Measurements from ENCODE around the gene CCKAR. TPM values are rescaled to one million over a fixed set of nuclear protein-coding genes. Genes with fewer than 3 reads are reported as not detected.

CCKAR gene
- total and polyA plus RNA-seq, 2 experiments from 2014 or later: 0.77 TPM; not detected in 1

- H3K4me3 ChIP-seq: no peak overlapping the region
- no peaks in the 10 kb centered on the region for H3K4me1 ChIP-seq (ENCODE audit: insufficient read depth)
- DNase-seq (ENCODE audit: low spot score): no peak
- H3K27me3 ChIP-seq: no peaks in the 10 kb centered on the region
- WGBS (ENCODE audit: low lambda C conversion rate, missing lambda C conversion rate): 90% methylated on average over 9 of the region's 9 CpGs
- no peaks in the 10 kb centered on the region for H4K20me1 ChIP-seq (ENCODE audit: insufficient read depth, poor library complexity, severe bottlenecking)
- H3K79me2 ChIP-seq: no peaks in the 10 kb centered on the region
- TF ChIP-seq EZH2phosphoT487 (IDR thresholded peaks at IDR 0.05; ENCODE audit: low read depth, severe bottlenecking, unreplicated experiment) (no peak), EZH2 (IDR thresholded peaks at IDR 0.05; ENCODE audit: borderline replicate concordance) (no peak), CTCF (IDR thresholded peaks at IDR 0.05; ENCODE audit: poor library complexity) (no peak)
- H3K4me2 ChIP-seq: no peak overlapping the region
- H3K9me2 ChIP-seq (replicated peaks; ENCODE audit: insufficient read depth): no peaks in the 10 kb centered on the region
- no peaks in the 10 kb centered on the region for H3K36me3 ChIP-seq (replicated peaks; ENCODE audit: insufficient read depth, low read depth)
- no peak overlapping the region for H2AFZ ChIP-seq
- H3K27ac ChIP-seq: no peak overlapping the region
- no peaks in the 10 kb centered on the region for H3K9me3 ChIP-seq (ENCODE audit: low read depth)
Observed at GRCh38 chr4:26468283-26468949, 21.9 kb downstream of the CCKAR start.

GRCh38 chr4:26467724-26468123 is 22.6 kb downstream of the CCKAR start:
- no peak overlapping the region for H3K4me2 ChIP-seq
- H3K79me2 ChIP-seq: no peaks in the 10 kb centered on the region
- no peak for DNase-seq (ENCODE audit: low spot score)
- no peaks in the 10 kb centered on the region for H4K20me1 ChIP-seq (ENCODE audit: insufficient read depth, poor library complexity, severe bottlenecking)
- WGBS (ENCODE audit: low lambda C conversion rate, missing lambda C conversion rate): 44% methylated on average over 1 of the region's 1 CpG
- H3K27ac ChIP-seq: no peak overlapping the region
- H3K9me2 ChIP-seq (replicated peaks; ENCODE audit: insufficient read depth): no peaks in the 10 kb centered on the region
- H3K9me3 ChIP-seq (ENCODE audit: low read depth): no peaks in the 10 kb centered on the region
- no peak for TF ChIP-seq EZH2 (IDR thresholded peaks at IDR 0.05; ENCODE audit: borderline replicate concordance)
- no peak for TF ChIP-seq CTCF (IDR thresholded peaks at IDR 0.05; ENCODE audit: poor library complexity)
- no peak for TF ChIP-seq EZH2phosphoT487 (IDR thresholded peaks at IDR 0.05; ENCODE audit: low read depth, severe bottlenecking, unreplicated experiment)
- no peaks in the 10 kb centered on the region for H3K4me1 ChIP-seq (ENCODE audit: insufficient read depth)
- no peak overlapping the region for H3K4me3 ChIP-seq
- no peaks in the 10 kb centered on the region for H3K27me3 ChIP-seq
- no peak overlapping the region for H2AFZ ChIP-seq
- no peaks in the 10 kb centered on the region for H3K36me3 ChIP-seq (replicated peaks; ENCODE audit: insufficient read depth, low read depth)

GRCh38 chr4:26466578-26467270 is 23.6 kb downstream of the CCKAR start:
- no peak overlapping the region for H3K4me2 ChIP-seq
- no peak overlapping the region for H2AFZ ChIP-seq
- H3K9me2 ChIP-seq (replicated peaks; ENCODE audit: insufficient read depth): no peaks in the 10 kb centered on the region
- no peaks in the 10 kb centered on the region for H3K4me1 ChIP-seq (ENCODE audit: insufficient read depth)
- no peaks in the 10 kb centered on the region for H3K9me3 ChIP-seq (ENCODE audit: low read depth)
- H4K20me1 ChIP-seq (ENCODE audit: insufficient read depth, poor library complexity, severe bottlenecking): no peaks in the 10 kb centered on the region
- no peak overlapping the region for H3K4me3 ChIP-seq
- 84% methylated on average over 9 of the region's 10 CpGs for WGBS (ENCODE audit: low lambda C conversion rate, missing lambda C conversion rate)
- TF ChIP-seq EZH2 (IDR thresholded peaks at IDR 0.05; ENCODE audit: borderline replicate concordance) (no peak), EZH2phosphoT487 (IDR thresholded peaks at IDR 0.05; ENCODE audit: low read depth, severe bottlenecking, unreplicated experiment) (no peak), CTCF (IDR thresholded peaks at IDR 0.05; ENCODE audit: poor library complexity) (no peak)
- no peak overlapping the region for H3K27ac ChIP-seq
- no peak for DNase-seq (ENCODE audit: low spot score)
- no peaks in the 10 kb centered on the region for H3K79me2 ChIP-seq
- H3K27me3 ChIP-seq: no peaks in the 10 kb centered on the region
- no peaks in the 10 kb centered on the region for H3K36me3 ChIP-seq (replicated peaks; ENCODE audit: insufficient read depth, low read depth)
